ENCODE measurements around the gene RPL27A. TPM values are rescaled to one million over a fixed set of nuclear protein-coding genes. Genes with fewer than 3 reads are reported as not detected.

The RPL27A gene
- total RNA-seq, 1 donor from 2014 or later = 1,860 TPM

- Histone ChIP-seq H3K4me3 (ENCODE audit: low read length in 3 of 3) (no peak overlapping the region), H3K9me3 (ENCODE audit: control insufficient read depth in 3 of 3, low read length in 3 of 3) (no peaks in the 10 kb centered on the region), H3K4me1 (ENCODE audit: control insufficient read depth in 3 of 3, insufficient read depth in 3 of 3, low read length in 3 of 3) (peaks cover 3 to 18% (median 6%) of the 10 kb centered on the region in 3 donors), H3K9ac (ENCODE audit: low read depth in 1 of 3, low read length in 3 of 3) (no peak overlapping the region), H3K27ac (ENCODE audit: low read depth, low read length) (no peak overlapping the region), H3K36me3 (ENCODE audit: control insufficient read depth in 3 of 3, insufficient read depth in 3 of 3, low read length in 3 of 3) (peaks cover 49 to 60% (median 58%) of the 10 kb centered on the region in 3 donors), H3K27me3 (ENCODE audit: control insufficient read depth in 3 of 3, insufficient read depth in 3 of 3, low read length in 3 of 3) (no peaks in the 10 kb centered on the region)
Measured at GRCh38 chr11:8694137-8694536, 11.5 kb downstream of the RPL27A start.

GRCh38 chr11:8697054-8697453, 14.5 kb downstream of the RPL27A start:
- Histone ChIP-seq H3K9me3 (ENCODE audit: control insufficient read depth in 3 of 3, low read length in 3 of 3) (no peaks in the 10 kb centered on the region), H3K9ac (ENCODE audit: low read depth in 1 of 3, low read length in 3 of 3) (no peak overlapping the region), H3K4me1 (ENCODE audit: control insufficient read depth in 3 of 3, insufficient read depth in 3 of 3, low read length in 3 of 3) (peaks cover 14 to 23% (median 15%) of the 10 kb centered on the region in 3 donors), H3K4me3 (ENCODE audit: low read length in 3 of 3) (no peak overlapping the region), H3K27ac (ENCODE audit: low read depth, low read length) (no peak overlapping the region), H3K27me3 (ENCODE audit: control insufficient read depth in 3 of 3, insufficient read depth in 3 of 3, low read length in 3 of 3) (no peaks in the 10 kb centered on the region), H3K36me3 (ENCODE audit: control insufficient read depth in 3 of 3, insufficient read depth in 3 of 3, low read length in 3 of 3) (peaks cover 49 to 66% (median 64%) of the 10 kb centered on the region in 3 donors)

GRCh38 chr11:8698379-8698851, 15.8 kb downstream of the RPL27A start:
- Histone ChIP-seq H3K27me3 (ENCODE audit: control insufficient read depth in 3 of 3, insufficient read depth in 3 of 3, low read length in 3 of 3) (no peaks in the 10 kb centered on the region), H3K4me1 (ENCODE audit: control insufficient read depth in 3 of 3, insufficient read depth in 3 of 3, low read length in 3 of 3) (peaks cover 14 to 17% (median 15%) of the 10 kb centered on the region in 3 donors), H3K9me3 (ENCODE audit: control insufficient read depth in 3 of 3, low read length in 3 of 3) (no peaks in the 10 kb centered on the region), H3K27ac (ENCODE audit: low read depth, low read length) (no peak overlapping the region), H3K4me3 (ENCODE audit: low read length in 3 of 3) (no peak overlapping the region), H3K36me3 (ENCODE audit: control insufficient read depth in 3 of 3, insufficient read depth in 3 of 3, low read length in 3 of 3) (peaks cover 45 to 68% (median 58%) of the 10 kb centered on the region in 3 donors), H3K9ac (ENCODE audit: low read depth in 1 of 3, low read length in 3 of 3) (no peak overlapping the region)

- Histone ChIP-seq H3K9ac (ENCODE audit: low read depth in 1 of 3, low read length in 3 of 3) (no peak overlapping the region), H3K36me3 (ENCODE audit: control insufficient read depth in 3 of 3, insufficient read depth in 3 of 3, low read length in 3 of 3) (peaks cover 45 to 68% (median 58%) of the 10 kb centered on the region in 3 donors), H3K9me3 (ENCODE audit: control insufficient read depth in 3 of 3, low read length in 3 of 3) (no peaks in the 10 kb centered on the region), H3K4me3 (ENCODE audit: low read length in 3 of 3) (no peak overlapping the region), H3K4me1 (ENCODE audit: control insufficient read depth in 3 of 3, insufficient read depth in 3 of 3, low read length in 3 of 3) (peaks cover 11 to 17% (median 15%) of the 10 kb centered on the region in 3 donors), H3K27ac (ENCODE audit: low read depth, low read length) (no peak overlapping the region), H3K27me3 (ENCODE audit: control insufficient read depth in 3 of 3, insufficient read depth in 3 of 3, low read length in 3 of 3) (no peaks in the 10 kb centered on the region)
Measured at GRCh38 chr11:8698917-8699441, 16.4 kb downstream of the RPL27A start.

- Histone ChIP-seq H3K36me3 (ENCODE audit: control insufficient read depth in 3 of 3, insufficient read depth in 3 of 3, low read length in 3 of 3) (peaks cover 41 to 65% (median 51%) of the 10 kb centered on the region in 3 donors), H3K4me1 (ENCODE audit: control insufficient read depth in 3 of 3, insufficient read depth in 3 of 3, low read length in 3 of 3) (peaks cover 11 to 17% (median 14%) of the 10 kb centered on the region in 3 donors), H3K4me3 (ENCODE audit: low read length in 3 of 3) (no peak overlapping the region), H3K27me3 (ENCODE audit: control insufficient read depth in 3 of 3, insufficient read depth in 3 of 3, low read length in 3 of 3) (no peaks in the 10 kb centered on the region), H3K27ac (ENCODE audit: low read depth, low read length) (peak overlapping the region; percentile 60), H3K9me3 (ENCODE audit: control insufficient read depth in 3 of 3, low read length in 3 of 3) (no peaks in the 10 kb centered on the region), H3K9ac (ENCODE audit: low read depth in 1 of 3, low read length in 3 of 3) (no peak overlapping the region)
Measured at GRCh38 chr11:8699903-8700302, 17.3 kb downstream of the RPL27A start.

GRCh38 chr11:8701891-8702597, 19.5 kb downstream of the RPL27A start:
- H3K4me3 ChIP-seq (ENCODE audit: low read length in 3 of 3) = no peak overlapping the region
- no peak overlapping the region for H3K27ac ChIP-seq (ENCODE audit: low read depth, low read length)
- H3K36me3 ChIP-seq (ENCODE audit: control insufficient read depth in 3 of 3, insufficient read depth in 3 of 3, low read length in 3 of 3) = peaks cover 32 to 58% (median 38%) of the 10 kb centered on the region in 3 donors
- H3K9me3 ChIP-seq (ENCODE audit: control insufficient read depth in 3 of 3, low read length in 3 of 3) = no peaks in the 10 kb centered on the region
- H3K4me1 ChIP-seq (ENCODE audit: control insufficient read depth in 3 of 3, insufficient read depth in 3 of 3, low read length in 3 of 3) = peaks cover 12 to 21% (median 17%) of the 10 kb centered on the region in 3 donors
- no peaks in the 10 kb centered on the region for H3K27me3 ChIP-seq (ENCODE audit: control insufficient read depth in 3 of 3, insufficient read depth in 3 of 3, low read length in 3 of 3)
- no peak overlapping the region for H3K9ac ChIP-seq (ENCODE audit: low read depth in 1 of 3, low read length in 3 of 3)

GRCh38 chr11:8702598-8702915, 20.0 kb downstream of the RPL27A start:
- Histone ChIP-seq H3K27me3 (ENCODE audit: control insufficient read depth in 3 of 3, insufficient read depth in 3 of 3, low read length in 3 of 3) (no peaks in the 10 kb centered on the region), H3K4me3 (ENCODE audit: low read length in 3 of 3) (no peak overlapping the region), H3K36me3 (ENCODE audit: control insufficient read depth in 3 of 3, insufficient read depth in 3 of 3, low read length in 3 of 3) (peaks cover 27 to 53% (median 33%) of the 10 kb centered on the region in 3 donors), H3K4me1 (ENCODE audit: control insufficient read depth in 3 of 3, insufficient read depth in 3 of 3, low read length in 3 of 3) (peaks cover 17 to 26% (median 22%) of the 10 kb centered on the region in 3 donors), H3K9me3 (ENCODE audit: control insufficient read depth in 3 of 3, low read length in 3 of 3) (no peaks in the 10 kb centered on the region), H3K27ac (ENCODE audit: low read depth, low read length) (no peak overlapping the region), H3K9ac (ENCODE audit: low read depth in 1 of 3, low read length in 3 of 3) (no peak overlapping the region)

GRCh38 chr11:8704136-8704535, 21.5 kb downstream of the RPL27A start:
- H3K27ac ChIP-seq (ENCODE audit: low read depth, low read length) = no peak overlapping the region
- no peaks in the 10 kb centered on the region for H3K9me3 ChIP-seq (ENCODE audit: control insufficient read depth in 3 of 3, low read length in 3 of 3)
- peaks cover 32 to 38% (median 38%) of the 10 kb centered on the region in 3 donors for H3K4me1 ChIP-seq (ENCODE audit: control insufficient read depth in 3 of 3, insufficient read depth in 3 of 3, low read length in 3 of 3)
- no peak overlapping the region for H3K4me3 ChIP-seq (ENCODE audit: low read length in 3 of 3)
- peaks cover 18 to 42% (median 23%) of the 10 kb centered on the region in 3 donors for H3K36me3 ChIP-seq (ENCODE audit: control insufficient read depth in 3 of 3, insufficient read depth in 3 of 3, low read length in 3 of 3)
- no peaks in the 10 kb centered on the region for H3K27me3 ChIP-seq (ENCODE audit: control insufficient read depth in 3 of 3, insufficient read depth in 3 of 3, low read length in 3 of 3)
- H3K9ac ChIP-seq (ENCODE audit: low read depth in 1 of 3, low read length in 3 of 3) = no peak overlapping the region

- H3K4me1 ChIP-seq (ENCODE audit: control insufficient read depth in 3 of 3, insufficient read depth in 3 of 3, low read length in 3 of 3) = peaks cover 27 to 34% (median 31%) of the 10 kb centered on the region in 3 donors
- H3K27me3 ChIP-seq (ENCODE audit: control insufficient read depth in 3 of 3, insufficient read depth in 3 of 3, low read length in 3 of 3) = no peaks in the 10 kb centered on the region
- H3K36me3 ChIP-seq (ENCODE audit: control insufficient read depth in 3 of 3, insufficient read depth in 3 of 3, low read length in 3 of 3) = peaks cover 18 to 38% (median 21%) of the 10 kb centered on the region in 3 donors
- H3K9me3 ChIP-seq (ENCODE audit: control insufficient read depth in 3 of 3, low read length in 3 of 3) = no peaks in the 10 kb centered on the region
- H3K27ac ChIP-seq (ENCODE audit: low read depth, low read length) = no peak overlapping the region
- H3K9ac ChIP-seq (ENCODE audit: low read depth in 1 of 3, low read length in 3 of 3) = no peak overlapping the region
- H3K4me3 ChIP-seq (ENCODE audit: low read length in 3 of 3) = no peak overlapping the region
Measured at GRCh38 chr11:8705146-8705545, 22.6 kb downstream of the RPL27A start.

Measured in skeletal muscle tissue (tissue), 4 donors.